ENCODE results near the gene PLA2G4F.

PLA2G4F gene

DNA sequence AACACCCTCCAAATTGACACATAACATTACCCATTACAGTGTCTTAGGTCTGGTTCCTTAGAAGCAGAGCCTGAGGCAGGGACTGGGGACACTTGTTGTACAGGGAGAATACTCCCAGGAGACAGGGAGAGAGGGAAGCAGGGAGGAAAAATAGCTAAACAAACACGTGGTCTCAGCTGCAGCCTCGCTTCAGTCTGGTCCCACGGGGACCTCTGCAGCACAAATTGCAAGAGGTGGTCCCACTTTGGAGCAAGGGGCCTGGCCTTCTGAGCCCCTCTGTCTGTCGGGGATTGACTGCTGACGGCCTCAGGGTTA is 37.0 kb downstream of the PLA2G4F start:
- Mint-ChIP-seq H3K36me3 (ENCODE audit: low read depth) (no peaks in the 10 kb centered on the region), H3K27ac (no peak overlapping the region), H3K4me1 (ENCODE audit: low read depth) (peaks cover 14% of the 10 kb centered on the region), H3K4me3 (no peak overlapping the region), H3K9me3 (no peaks in the 10 kb centered on the region), H3K27me3 (no peaks in the 10 kb centered on the region)
- DNase-seq, result no peak

DNA sequence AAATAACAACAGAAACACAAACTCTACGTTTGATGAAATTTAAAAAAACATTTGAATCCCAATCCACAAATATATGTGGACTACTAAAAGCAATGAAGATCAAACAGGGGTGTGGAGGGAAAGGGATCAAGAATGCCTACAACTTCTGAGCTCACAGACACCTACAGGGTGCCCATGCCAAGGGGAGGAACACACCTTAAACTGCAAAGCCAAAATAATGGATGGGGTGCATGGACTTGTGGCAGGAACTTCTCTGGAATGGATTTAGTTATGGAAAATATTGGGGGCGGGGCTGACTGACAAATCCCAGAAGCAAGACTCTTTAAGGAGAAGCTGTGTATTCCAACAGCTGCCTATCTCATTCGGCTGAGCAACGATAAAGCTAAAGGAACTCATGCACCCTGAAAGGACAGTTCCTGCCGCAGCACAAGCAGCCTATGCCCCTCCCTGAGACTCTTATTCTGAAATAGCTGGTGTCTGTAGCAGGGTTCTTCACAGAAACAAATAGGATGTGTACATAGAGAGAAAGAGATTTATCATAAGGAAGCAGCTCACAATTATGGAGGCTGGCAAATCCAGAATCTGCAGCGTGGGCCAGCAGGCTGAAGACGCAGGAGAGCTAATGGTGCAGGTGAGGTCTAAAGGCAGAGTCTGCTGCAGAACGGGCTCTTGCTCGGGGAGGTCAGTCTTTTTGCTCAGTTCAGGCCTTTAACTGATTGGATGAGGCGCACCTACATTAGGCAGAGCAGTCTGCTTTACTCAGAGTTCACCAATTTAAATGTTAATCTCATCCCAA is 37.6 kb downstream of the PLA2G4F start:
- H3K9me3 Mint-ChIP-seq, result no peaks in the 10 kb centered on the region
- no peak overlapping the region for H3K4me3 Mint-ChIP-seq
- H3K27me3 Mint-ChIP-seq, result no peaks in the 10 kb centered on the region
- no peak for DNase-seq
- H3K27ac Mint-ChIP-seq, result no peak overlapping the region
- H3K4me1 Mint-ChIP-seq (ENCODE audit: low read depth), result peaks cover 14% of the 10 kb centered on the region
- no peaks in the 10 kb centered on the region for H3K36me3 Mint-ChIP-seq (ENCODE audit: low read depth)

DNA sequence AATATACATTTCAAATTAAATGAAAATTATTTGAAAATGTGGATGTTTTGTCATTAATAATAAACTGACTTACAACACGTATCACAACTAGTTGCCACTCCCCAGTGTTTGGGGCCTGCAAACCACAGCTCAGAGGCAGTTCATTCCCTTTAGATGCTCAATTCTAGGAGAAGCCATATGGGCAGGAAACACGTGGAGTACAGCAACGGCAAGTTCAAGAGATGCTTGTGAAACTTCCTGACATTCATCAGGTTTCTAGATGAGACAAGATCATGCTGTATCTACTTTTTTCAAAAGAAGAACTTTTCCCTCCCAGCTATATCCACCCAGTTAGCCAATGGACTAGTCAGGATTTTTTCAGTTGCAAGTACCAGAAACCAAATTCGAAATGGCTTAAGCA is 44.5 kb downstream of the PLA2G4F start:
- no peak overlapping the region for H3K27ac Mint-ChIP-seq
- peaks cover 23% of the 10 kb centered on the region for H3K4me1 Mint-ChIP-seq (ENCODE audit: low read depth)
- peaks cover 33% of the 10 kb centered on the region for H3K27me3 Mint-ChIP-seq
- no peaks in the 10 kb centered on the region for H3K36me3 Mint-ChIP-seq (ENCODE audit: low read depth)
- no peak for DNase-seq
- H3K9me3 Mint-ChIP-seq, result no peaks in the 10 kb centered on the region
- no peak overlapping the region for H3K4me3 Mint-ChIP-seq

DNA sequence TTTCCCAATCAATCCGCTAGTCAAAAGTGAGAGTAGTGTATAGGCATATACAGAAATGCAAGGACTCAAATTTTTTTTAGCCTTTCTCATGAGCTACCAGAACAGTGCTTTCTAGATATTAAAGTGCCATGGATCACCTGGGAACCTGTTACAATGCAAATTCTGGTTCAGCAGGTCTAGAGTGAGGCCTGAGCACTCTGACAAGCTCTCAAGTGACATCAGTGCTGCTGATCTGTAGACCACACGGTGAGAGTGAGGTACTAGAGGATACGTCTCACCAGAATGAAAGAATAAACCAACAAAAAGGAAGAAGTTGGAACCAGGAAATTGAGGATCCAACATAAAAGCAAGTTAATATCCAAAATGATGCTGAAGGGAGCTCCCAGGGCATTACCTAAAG is 46.1 kb downstream of the PLA2G4F start:
- DNase-seq, result no peak
- Mint-ChIP-seq H3K27me3 (peaks cover 38% of the 10 kb centered on the region), H3K27ac (no peak overlapping the region), H3K36me3 (ENCODE audit: low read depth) (no peaks in the 10 kb centered on the region), H3K4me3 (no peak overlapping the region), H3K4me1 (ENCODE audit: low read depth) (peaks cover 23% of the 10 kb centered on the region), H3K9me3 (no peaks in the 10 kb centered on the region)

DNA sequence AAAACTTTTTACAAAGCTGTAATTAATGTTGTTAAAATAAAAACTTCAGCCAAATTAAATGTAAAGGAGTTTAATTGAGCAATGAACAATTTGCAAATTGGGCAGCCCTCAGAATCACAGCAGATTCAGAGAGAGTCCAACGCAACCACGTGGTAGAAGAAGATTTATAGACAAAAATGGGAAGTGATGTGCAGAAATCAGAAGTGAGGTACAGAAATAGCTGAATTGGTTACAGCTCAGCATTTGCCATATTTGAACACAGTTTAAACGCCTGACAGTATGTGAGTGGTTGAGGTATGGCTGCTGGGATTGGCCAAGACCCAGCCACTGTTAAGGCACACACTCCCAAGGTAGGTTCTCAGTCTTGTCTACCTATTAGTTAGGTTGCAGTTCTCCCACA is 47.6 kb downstream of the PLA2G4F start:
- Mint-ChIP-seq H3K4me1 (ENCODE audit: low read depth) (peaks cover 23% of the 10 kb centered on the region), H3K9me3 (no peaks in the 10 kb centered on the region), H3K27me3 (peaks cover 38% of the 10 kb centered on the region), H3K4me3 (no peak overlapping the region), H3K36me3 (ENCODE audit: low read depth) (no peaks in the 10 kb centered on the region), H3K27ac (no peak overlapping the region)
- no peak for DNase-seq

DNA sequence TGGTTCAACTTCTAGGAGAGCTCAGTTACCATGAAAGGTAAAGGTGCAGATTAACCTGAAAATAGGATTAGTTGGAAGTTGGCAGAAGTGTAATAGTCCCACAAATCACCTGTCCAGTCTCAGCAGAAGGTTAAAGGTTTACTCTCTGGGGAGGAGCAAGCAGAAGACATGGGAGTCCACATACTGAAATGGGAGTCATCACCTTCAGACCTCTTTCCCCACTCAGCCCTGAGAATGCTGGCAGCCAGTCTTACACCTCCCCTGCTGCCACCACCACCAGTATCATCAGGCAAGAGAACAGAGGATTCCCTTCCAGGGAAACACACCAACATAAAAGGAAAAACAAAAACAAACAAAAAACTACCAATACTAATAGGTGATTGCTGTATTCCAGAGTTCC is 48.2 kb downstream of the PLA2G4F start:
- no peaks in the 10 kb centered on the region for H3K9me3 Mint-ChIP-seq
- H3K4me1 Mint-ChIP-seq (ENCODE audit: low read depth), result peaks cover 23% of the 10 kb centered on the region
- peaks cover 38% of the 10 kb centered on the region for H3K27me3 Mint-ChIP-seq
- no peak for DNase-seq
- H3K27ac Mint-ChIP-seq, result no peak overlapping the region
- H3K36me3 Mint-ChIP-seq (ENCODE audit: low read depth), result no peaks in the 10 kb centered on the region
- no peak overlapping the region for H3K4me3 Mint-ChIP-seq

DNA sequence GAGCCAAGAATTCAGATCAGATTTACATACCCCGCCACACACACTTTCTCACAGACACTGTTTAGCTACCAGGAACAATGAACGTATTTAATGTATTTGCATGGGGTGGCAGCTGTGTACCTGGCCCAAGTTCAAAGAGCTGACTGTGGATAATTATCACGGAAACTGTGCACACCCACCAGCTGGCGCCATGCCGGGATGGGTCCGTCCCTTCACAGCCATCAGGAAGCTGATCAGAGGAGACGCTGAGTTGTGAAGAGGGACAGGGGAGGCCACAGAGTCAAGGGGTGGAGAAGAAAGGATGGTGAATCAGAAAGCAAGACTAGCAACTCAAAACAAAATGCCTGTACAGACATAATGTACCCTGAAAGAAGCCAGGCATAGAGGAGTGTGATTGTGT is 49.0 kb downstream of the PLA2G4F start:
- Mint-ChIP-seq H3K9me3 (no peaks in the 10 kb centered on the region), H3K4me3 (peak overlapping the region; percentile 12), H3K27me3 (peaks cover 35% of the 10 kb centered on the region), H3K27ac (peak overlapping the region; percentile 83), H3K36me3 (ENCODE audit: low read depth) (no peaks in the 10 kb centered on the region), H3K4me1 (ENCODE audit: low read depth) (peaks cover 25% of the 10 kb centered on the region)
- peak; percentile 65 for DNase-seq

DNA sequence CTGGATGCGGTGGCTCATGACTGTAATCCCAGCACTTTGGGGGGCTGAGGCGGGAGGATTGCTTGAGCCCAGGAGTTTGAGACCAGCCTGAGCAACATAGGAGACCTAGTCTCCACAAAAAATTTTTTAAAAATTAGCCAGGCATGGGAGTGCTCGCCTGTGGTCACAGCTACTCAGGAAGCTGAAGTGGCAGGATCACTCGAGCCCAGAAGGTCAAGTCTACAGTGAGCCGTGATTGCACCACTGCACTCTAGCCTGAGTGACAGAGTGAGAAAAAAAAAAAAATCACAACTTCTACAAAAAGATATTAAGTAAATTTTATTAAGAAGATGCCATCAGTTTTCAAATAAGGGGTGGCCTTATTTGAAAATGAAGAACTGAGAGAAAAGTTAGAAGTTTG is 50.1 kb downstream of the PLA2G4F start:
- no peaks in the 10 kb centered on the region for H3K9me3 Mint-ChIP-seq

DNA sequence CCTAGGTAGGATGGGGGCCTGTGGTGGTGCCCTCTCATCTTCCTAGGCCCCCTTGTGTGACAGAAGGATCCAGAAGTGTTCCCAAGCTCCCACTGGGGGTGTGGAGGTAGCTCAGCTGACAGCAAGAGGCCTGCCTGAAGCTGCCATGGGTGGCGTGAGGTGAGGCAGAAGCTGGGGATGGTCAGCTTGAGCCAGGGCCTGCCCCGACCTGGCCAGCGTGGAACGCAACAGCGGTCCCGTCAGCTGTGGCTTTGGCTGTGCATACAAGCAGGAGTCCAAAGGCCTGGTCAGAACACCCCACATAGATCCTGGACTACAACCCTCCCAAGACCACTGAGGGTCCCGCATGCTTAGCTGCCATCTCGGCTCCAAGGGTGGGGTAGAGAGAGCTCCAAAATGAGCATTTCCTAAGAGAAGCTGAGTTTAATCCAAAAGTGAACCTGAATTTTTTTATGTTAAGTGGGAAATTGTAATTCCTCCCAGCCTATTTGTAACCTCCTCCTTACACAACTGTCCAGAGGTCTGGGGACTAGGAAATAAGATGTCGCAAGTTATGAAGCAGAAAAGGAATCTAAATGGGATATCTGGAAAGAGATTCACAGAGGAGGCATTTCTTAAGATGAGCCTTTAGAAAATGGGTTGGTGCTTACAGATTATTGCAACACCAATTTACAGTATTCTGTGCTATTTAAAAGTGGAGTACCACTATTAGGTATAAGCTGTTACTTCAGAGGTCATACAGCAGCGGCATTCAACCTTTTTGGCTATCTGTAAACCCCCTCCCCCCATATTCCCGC is 52.1 kb downstream of the PLA2G4F start:
- no peak overlapping the region for H3K27ac Mint-ChIP-seq
- no peak overlapping the region for H3K4me3 Mint-ChIP-seq
- no peaks in the 10 kb centered on the region for H3K36me3 Mint-ChIP-seq (ENCODE audit: low read depth)
- DNase-seq, result no peak
- H3K9me3 Mint-ChIP-seq, result no peaks in the 10 kb centered on the region
- peaks cover 26% of the 10 kb centered on the region for H3K27me3 Mint-ChIP-seq
- H3K4me1 Mint-ChIP-seq (ENCODE audit: low read depth), result peaks cover 17% of the 10 kb centered on the region

More for the DNA sequence above, 50.1 kb downstream of the PLA2G4F start:
- H3K27ac Mint-ChIP-seq, result no peak overlapping the region
- H3K4me1 Mint-ChIP-seq (ENCODE audit: low read depth), result peaks cover 22% of the 10 kb centered on the region
- H3K4me3 Mint-ChIP-seq, result no peak overlapping the region
- H3K36me3 Mint-ChIP-seq (ENCODE audit: low read depth), result no peaks in the 10 kb centered on the region
- H3K27me3 Mint-ChIP-seq, result peaks cover 33% of the 10 kb centered on the region
- DNase-seq, result no peak

DNA sequence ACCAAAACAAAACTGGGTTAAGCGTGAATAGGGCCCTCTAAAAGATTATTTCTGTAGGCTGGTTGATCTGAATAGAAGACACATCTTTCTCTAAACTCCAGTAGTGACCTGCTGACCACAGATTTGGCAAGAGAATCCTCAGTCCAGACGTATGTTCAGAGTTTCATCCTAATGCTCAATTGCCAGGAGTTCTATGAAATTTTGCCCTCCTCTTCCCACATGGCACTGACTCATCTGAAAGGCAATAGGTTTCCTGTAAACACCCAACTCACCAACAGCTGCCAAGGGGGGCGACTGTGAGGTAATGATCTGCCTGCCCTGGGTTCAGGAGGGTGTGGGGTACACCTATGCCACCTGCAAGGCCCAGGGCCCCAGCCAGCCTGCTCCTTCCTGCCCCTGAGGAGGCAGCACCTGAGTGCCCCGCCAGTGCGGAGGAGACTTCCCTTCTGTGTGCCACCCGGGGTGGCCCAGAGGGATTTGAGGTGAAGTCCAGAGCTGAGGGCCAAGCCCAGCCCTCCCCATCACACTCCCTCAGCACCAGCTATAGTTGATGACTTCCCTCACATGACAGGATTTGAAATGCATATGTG is 53.7 kb downstream of the PLA2G4F start:
- no peak overlapping the region for H3K4me3 Mint-ChIP-seq
- peaks cover 17% of the 10 kb centered on the region for H3K27me3 Mint-ChIP-seq
- no peaks in the 10 kb centered on the region for H3K36me3 Mint-ChIP-seq (ENCODE audit: low read depth)
- no peak overlapping the region for H3K27ac Mint-ChIP-seq
- peaks cover 9% of the 10 kb centered on the region for H3K4me1 Mint-ChIP-seq (ENCODE audit: low read depth)
- no peak for DNase-seq
- H3K9me3 Mint-ChIP-seq, result no peaks in the 10 kb centered on the region

DNA sequence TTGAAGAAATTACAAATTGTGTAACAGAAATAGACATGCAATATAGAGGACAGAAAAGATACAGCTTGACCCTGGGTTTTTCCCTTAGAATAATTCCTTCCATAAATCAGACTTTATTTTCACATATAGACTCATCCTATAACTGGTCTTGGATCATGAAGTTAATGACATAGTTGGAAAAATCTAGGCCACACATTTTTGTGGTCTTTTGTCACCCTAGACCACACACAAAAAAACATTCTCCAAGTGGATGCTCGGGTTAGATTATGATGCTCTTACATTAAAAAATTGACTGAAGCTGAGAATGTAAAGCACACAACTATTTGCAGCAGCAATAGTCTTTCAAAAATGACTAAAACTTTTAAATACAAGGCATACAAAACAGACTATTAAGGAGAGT is 54.6 kb downstream of the PLA2G4F start:
- H3K27me3 Mint-ChIP-seq, result peaks cover 11% of the 10 kb centered on the region

DNA sequence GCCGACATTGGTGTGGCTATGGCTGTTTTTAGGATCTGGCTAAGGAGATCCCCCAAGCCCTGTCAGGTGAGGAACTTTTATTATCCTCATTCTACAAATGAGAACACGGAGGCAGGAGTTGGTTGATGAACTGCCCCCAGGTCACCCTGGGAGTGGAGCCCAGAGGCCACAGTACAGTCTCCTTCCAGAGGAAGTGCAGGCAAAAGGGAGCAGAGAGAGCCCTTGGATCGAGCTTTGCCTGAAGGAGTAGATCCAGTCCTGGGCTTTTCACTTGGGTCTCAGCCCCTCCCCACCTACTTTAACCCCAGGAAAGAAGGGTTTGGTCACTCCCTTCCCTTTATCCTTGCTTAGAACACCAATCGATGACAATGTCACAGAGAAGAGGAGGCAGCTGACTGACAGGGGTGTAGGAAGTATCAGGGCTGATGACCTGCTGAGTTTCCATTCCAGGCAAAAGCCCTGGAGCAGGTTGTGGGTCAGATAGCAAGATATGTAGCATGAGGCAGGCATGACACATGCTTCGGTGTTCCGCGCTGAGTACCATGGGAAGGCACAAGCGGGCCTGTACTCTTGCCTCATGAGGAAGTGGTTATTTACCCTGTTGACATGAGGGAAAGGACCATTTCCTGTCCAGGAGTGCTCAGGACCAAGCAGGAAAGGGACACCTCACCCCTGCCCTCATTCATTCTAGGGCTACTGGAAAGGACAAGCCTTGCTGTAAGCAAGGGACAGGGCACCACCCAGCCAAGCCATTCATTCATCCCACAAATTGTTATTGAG is 56.2 kb downstream of the PLA2G4F start:
- no peaks in the 10 kb centered on the region for H3K36me3 Mint-ChIP-seq (ENCODE audit: low read depth)
- no peak for DNase-seq
- no peak overlapping the region for H3K27ac Mint-ChIP-seq
- H3K4me3 Mint-ChIP-seq, result no peak overlapping the region
- H3K9me3 Mint-ChIP-seq, result no peaks in the 10 kb centered on the region
- H3K27me3 Mint-ChIP-seq, result peaks cover 5% of the 10 kb centered on the region
- H3K4me1 Mint-ChIP-seq (ENCODE audit: low read depth), result peaks cover 3% of the 10 kb centered on the region

More for the DNA sequence above, 54.6 kb downstream of the PLA2G4F start:
- H3K9me3 Mint-ChIP-seq, result no peaks in the 10 kb centered on the region
- DNase-seq, result no peak
- H3K4me1 Mint-ChIP-seq (ENCODE audit: low read depth), result peaks cover 3% of the 10 kb centered on the region
- H3K27ac Mint-ChIP-seq, result no peak overlapping the region
- no peak overlapping the region for H3K4me3 Mint-ChIP-seq
- H3K36me3 Mint-ChIP-seq (ENCODE audit: low read depth), result no peaks in the 10 kb centered on the region

DNA sequence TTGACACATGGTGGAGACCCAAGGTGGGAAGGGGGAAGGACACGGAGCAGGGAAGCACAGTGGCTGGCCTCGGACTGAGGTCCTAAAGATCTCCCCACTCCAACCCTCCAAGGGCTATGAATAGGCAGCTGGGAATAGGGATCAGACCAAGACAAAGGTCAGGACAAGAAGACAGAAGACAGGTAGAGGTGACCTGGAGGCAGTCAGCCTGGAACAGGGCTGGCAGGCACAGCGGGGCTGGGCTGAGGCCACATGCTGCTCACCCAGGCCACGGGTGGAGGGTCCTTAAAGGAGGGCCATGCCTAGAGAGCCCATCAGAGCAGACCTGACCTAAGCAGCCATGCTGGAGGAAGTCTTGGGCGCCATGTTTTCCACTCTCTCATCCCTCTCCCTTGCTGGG is 59.4 kb downstream of the PLA2G4F start:
- peaks cover 6% of the 10 kb centered on the region for H3K4me1 Mint-ChIP-seq (ENCODE audit: low read depth)
- DNase-seq, result no peak
- no peaks in the 10 kb centered on the region for H3K36me3 Mint-ChIP-seq (ENCODE audit: low read depth)
- H3K4me3 Mint-ChIP-seq, result no peak overlapping the region
- no peak overlapping the region for H3K27ac Mint-ChIP-seq
- peaks cover 9% of the 10 kb centered on the region for H3K27me3 Mint-ChIP-seq
- H3K9me3 Mint-ChIP-seq, result no peaks in the 10 kb centered on the region

DNA sequence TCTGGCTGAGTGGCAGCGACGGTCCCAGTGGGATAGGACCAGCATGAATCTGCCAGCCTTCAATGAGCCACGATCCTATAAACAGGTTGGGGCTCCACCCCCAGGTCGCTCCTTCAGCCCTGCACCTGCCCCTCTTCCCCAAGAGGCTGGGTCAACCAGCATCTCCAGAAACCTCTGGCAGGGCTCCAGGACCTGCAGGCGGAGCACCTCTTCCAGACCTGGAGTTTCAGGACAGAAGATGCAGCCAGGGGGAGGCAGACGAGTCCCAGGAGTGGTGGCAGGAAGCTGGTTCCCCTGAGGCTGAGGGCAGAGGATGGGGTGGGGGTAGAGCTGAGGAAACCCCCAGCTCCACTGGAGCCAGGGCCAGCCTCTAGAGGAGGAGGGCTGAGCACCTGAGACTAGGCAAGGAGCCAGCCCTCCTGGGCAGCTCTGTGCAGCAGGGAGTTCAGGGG is 61.9 kb downstream of the PLA2G4F start, which contains the start of gene PLA2G4D:
Gene PLA2G4D (minus strand): TSS at position 51 of the 452 bp plus-strand sequence. CDS start 103 bp downstream, outside the sequence.
- H3K4me1 Mint-ChIP-seq (ENCODE audit: low read depth), result peaks cover 8% of the 10 kb centered on the region
- no peak for DNase-seq
- H3K9me3 Mint-ChIP-seq, result no peaks in the 10 kb centered on the region
- H3K4me3 Mint-ChIP-seq, result no peak within 1 kb of the TSS
- H3K36me3 Mint-ChIP-seq (ENCODE audit: low read depth), result no peaks in the 10 kb centered on the region
- H3K27ac Mint-ChIP-seq, result no peak within 1 kb of the TSS
- peaks cover 9% of the 10 kb centered on the region for H3K27me3 Mint-ChIP-seq
